D721Med (cell line): ENCODE measurements around the gene SEPHS1.

ENCODE experiments used
- DNase-seq: peaks from one replicate; pipeline ENCODE4 v3.0.0; 2011; ENCODE audit warnings: low spot score; ENCODE audit not compliant: insufficient read length
- FAIRE-seq: peaks from 2 replicates; lab custom pipeline; 2011; peaks lifted over from hg19 to GRCh38; lab: Jason Lieb, UNC
- CTCF ChIP-seq: IDR thresholded peaks from 2 replicates; pipeline ENCODE4 v1.5.1; 2012; ENCODE audit warnings: mild to moderate bottlenecking, control low read depth; ENCODE audit not compliant: insufficient read depth; ENCODE audit errors: missing control alignments

SEPHS1 gene

GRCh38 chr10:13316635-13317311 is 31.3 kb downstream of the SEPHS1 start:
- DNase-seq, result no peak
- no peak for FAIRE-seq
- no peak for TF ChIP-seq CTCF

GRCh38 chr10:13315361-13315760 is 32.7 kb downstream of the SEPHS1 start:
- FAIRE-seq (no peak), DNase-seq (no peak)
- TF ChIP-seq CTCF, result no peak

- FAIRE-seq, result no peak
- TF ChIP-seq CTCF, result no peak
- DNase-seq, result no peak
Observed at GRCh38 chr10:13311177-13311575, 36.9 kb downstream of the SEPHS1 start.

- DNase-seq, result no peak
- TF ChIP-seq CTCF, result no peak
- no peak for FAIRE-seq
Observed at GRCh38 chr10:13310518-13311176, 37.4 kb downstream of the SEPHS1 start.

GRCh38 chr10:13309792-13310191 is 38.3 kb downstream of the SEPHS1 start:
- TF ChIP-seq CTCF, result no peak
- no peak for FAIRE-seq
- DNase-seq, result no peak

- no peak for FAIRE-seq
- DNase-seq, result no peak
- no peak for TF ChIP-seq CTCF
Observed at GRCh38 chr10:13308096-13308495, 40.0 kb downstream of the SEPHS1 start.

- DNase-seq, result no peak
- FAIRE-seq, result no peak
- TF ChIP-seq CTCF, result no peak
Observed at GRCh38 chr10:13306103-13306502, 42.0 kb downstream of the SEPHS1 start.
